Heart left ventricle (tissue), 13 donors: ENCODE data around the gene PPARG.

Experiments
- POLR2A ChIP-seq, 2 donors: fragments of 450-650 bp; IDR thresholded peaks; one replicate each; pipeline ENCODE4 v1.6.1; 2017; ENCODE audit warnings: antibody characterized with exemption in 2 of 2, mild to moderate bottlenecking in 2 of 2, moderate library complexity in 2 of 2
- TF ChIP-seq, protein P1 (sequence below), 12 donors: fragments of 200-600 bp; sonication (generic) in 4 of 12; IDR thresholded peaks; one replicate each; pipeline versions ENCODE4 v1.5.0 to v1.8.0; 2018 to 2022; ENCODE audit warnings: antibody characterized with exemption in 12 of 12, mild to moderate bottlenecking in 5 of 12
- donor health status: ischemic (EF 13 %, LVEDD 7.1; RV severe dilation, severe dysfunction).
- donor health status: DM: no; HTN: yes; CAD: no.
- donor health status: DM: no; HTN: no; CAD: no.
- donor health status: ischemic (EF 25% LVEDD 6.9; RV normal size, moderate dysfunction).
- donor health status: ischemic (EF 25% LVEDD 5.7; RV mildly dilated, moderate dysfunction).
- donor health status: ischemic (EF 35%, LVEDD 5.7; RV mildly dilated, moderate dysfunction).
- donor health status: nonischemic (EF 11% LVEDD 7.7; RV severe dilation, severe dysfunction).
- donor health status: DM: yes; HTN: yes; CAD: no.
- donor health status: PGD.
- donor health status: ischemic (EF 29% LVEDD 5.4; RV normal size, mild dysfunction).
- donor health status: nonischemic (EF 23%, LVEDD 6.1; RV moderate dilation, normal function).

DNA sequence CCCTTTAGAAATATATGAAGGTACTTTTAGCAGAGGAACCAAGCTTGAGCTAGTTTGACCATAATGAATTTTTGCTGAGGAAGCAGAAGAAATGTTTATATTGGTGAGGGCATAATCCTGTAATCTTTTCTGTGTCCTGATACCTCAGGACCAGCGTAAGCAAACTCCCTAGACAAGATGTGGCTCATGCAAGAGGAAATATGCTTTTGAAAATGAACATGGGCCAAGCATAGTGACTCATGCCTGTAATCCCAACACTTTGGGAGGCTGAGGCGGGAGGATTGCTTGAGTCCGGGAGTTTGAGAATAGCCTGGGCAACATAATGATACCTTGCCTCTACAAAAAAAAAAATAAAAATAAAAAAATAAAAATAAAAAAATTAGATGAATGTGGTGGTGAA is 78.5 kb downstream of the PPARG start:
- TF ChIP-seq POLR2A (IDR thresholded peaks at IDR 0.05) = no peak
- TF ChIP-seq, protein P1, sequence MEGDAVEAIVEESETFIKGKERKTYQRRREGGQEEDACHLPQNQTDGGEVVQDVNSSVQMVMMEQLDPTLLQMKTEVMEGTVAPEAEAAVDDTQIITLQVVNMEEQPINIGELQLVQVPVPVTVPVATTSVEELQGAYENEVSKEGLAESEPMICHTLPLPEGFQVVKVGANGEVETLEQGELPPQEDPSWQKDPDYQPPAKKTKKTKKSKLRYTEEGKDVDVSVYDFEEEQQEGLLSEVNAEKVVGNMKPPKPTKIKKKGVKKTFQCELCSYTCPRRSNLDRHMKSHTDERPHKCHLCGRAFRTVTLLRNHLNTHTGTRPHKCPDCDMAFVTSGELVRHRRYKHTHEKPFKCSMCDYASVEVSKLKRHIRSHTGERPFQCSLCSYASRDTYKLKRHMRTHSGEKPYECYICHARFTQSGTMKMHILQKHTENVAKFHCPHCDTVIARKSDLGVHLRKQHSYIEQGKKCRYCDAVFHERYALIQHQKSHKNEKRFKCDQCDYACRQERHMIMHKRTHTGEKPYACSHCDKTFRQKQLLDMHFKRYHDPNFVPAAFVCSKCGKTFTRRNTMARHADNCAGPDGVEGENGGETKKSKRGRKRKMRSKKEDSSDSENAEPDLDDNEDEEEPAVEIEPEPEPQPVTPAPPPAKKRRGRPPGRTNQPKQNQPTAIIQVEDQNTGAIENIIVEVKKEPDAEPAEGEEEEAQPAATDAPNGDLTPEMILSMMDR (IDR thresholded peaks at IDR 0.05) = no peak
